KOPT-K1 (cell line): ENCODE results near the gene ALDH1L1.

Experiments
- H3K27ac ChIP-seq: fragments of 200-600 bp; sonication (generic); 2 replicates; pipeline ENCODE4 v1.5.1; 2016; ENCODE audit warnings: antibody characterized with exemption, mild to moderate bottlenecking, low read depth, low read length; ENCODE audit not compliant: poor library complexity, severe bottlenecking
- H3K36me3 ChIP-seq: fragments of 200-600 bp; sonication (generic); 2 replicates; pipeline ENCODE4 v1.5.1; 2017; ENCODE audit warnings: antibody characterized with exemption, mild to moderate bottlenecking, low read length, moderate library complexity; ENCODE audit not compliant: insufficient read depth
- H3K9me3 ChIP-seq: fragments of 200-600 bp; sonication (generic); 2 replicates; pipeline ENCODE4 v1.5.1; 2017; ENCODE audit warnings: antibody characterized with exemption, low read length, mild to moderate bottlenecking; ENCODE audit not compliant: insufficient read depth, poor library complexity, severe bottlenecking

The ALDH1L1 gene

GRCh38 chr3:126152901-126153694 lies 27.3 kb downstream of the ALDH1L1 start:
- Histone ChIP-seq H3K36me3 (no peaks in the 10 kb centered on the region), H3K9me3 (no peaks in the 10 kb centered on the region), H3K27ac (no peak overlapping the region)

GRCh38 chr3:126152458-126152857 lies 27.9 kb downstream of the ALDH1L1 start:
- Histone ChIP-seq H3K9me3 (no peaks in the 10 kb centered on the region), H3K36me3 (no peaks in the 10 kb centered on the region), H3K27ac (no peak overlapping the region)

GRCh38 chr3:126151562-126152302 lies 28.7 kb downstream of the ALDH1L1 start:
- Histone ChIP-seq H3K9me3 (no peaks in the 10 kb centered on the region), H3K27ac (no peak overlapping the region), H3K36me3 (no peaks in the 10 kb centered on the region)

GRCh38 chr3:126149960-126150515 lies 30.3 kb downstream of the ALDH1L1 start:
- no peak overlapping the region for H3K27ac ChIP-seq
- no peaks in the 10 kb centered on the region for H3K36me3 ChIP-seq
- no peaks in the 10 kb centered on the region for H3K9me3 ChIP-seq

GRCh38 chr3:126149256-126149902 lies 31.0 kb downstream of the ALDH1L1 start:
- Histone ChIP-seq H3K27ac (no peak overlapping the region), H3K36me3 (no peaks in the 10 kb centered on the region), H3K9me3 (no peaks in the 10 kb centered on the region)

- H3K27ac ChIP-seq: no peak overlapping the region
- no peaks in the 10 kb centered on the region for H3K9me3 ChIP-seq
- H3K36me3 ChIP-seq: no peaks in the 10 kb centered on the region
These were observed 32.3 kb downstream of the ALDH1L1 start for GRCh38 chr3:126147932-126148683.

- H3K9me3 ChIP-seq: no peaks in the 10 kb centered on the region
- no peaks in the 10 kb centered on the region for H3K36me3 ChIP-seq
These were observed 33.0 kb downstream of the ALDH1L1 start for GRCh38 chr3:126147147-126147931.

GRCh38 chr3:126146525-126147146 lies 33.8 kb downstream of the ALDH1L1 start:
- Histone ChIP-seq H3K27ac (no peak overlapping the region), H3K9me3 (no peaks in the 10 kb centered on the region), H3K36me3 (no peaks in the 10 kb centered on the region)

More at GRCh38 chr3:126147147-126147931, 33.0 kb downstream of the ALDH1L1 start:
- no peak overlapping the region for H3K27ac ChIP-seq

GRCh38 chr3:126146034-126146433 lies 34.4 kb downstream of the ALDH1L1 start:
- H3K9me3 ChIP-seq: no peaks in the 10 kb centered on the region
- no peak overlapping the region for H3K27ac ChIP-seq
- H3K36me3 ChIP-seq: no peaks in the 10 kb centered on the region

- H3K9me3 ChIP-seq: no peaks in the 10 kb centered on the region
- H3K36me3 ChIP-seq: no peaks in the 10 kb centered on the region
- no peak overlapping the region for H3K27ac ChIP-seq
These were observed 37.7 kb downstream of the ALDH1L1 start for GRCh38 chr3:126142652-126143051.

- no peaks in the 10 kb centered on the region for H3K9me3 ChIP-seq
- H3K36me3 ChIP-seq: no peaks in the 10 kb centered on the region
- no peak overlapping the region for H3K27ac ChIP-seq
These were observed 42.8 kb downstream of the ALDH1L1 start for GRCh38 chr3:126137490-126138130.

GRCh38 chr3:126136428-126137220 lies 43.8 kb downstream of the ALDH1L1 start:
- Histone ChIP-seq H3K27ac (no peak overlapping the region), H3K9me3 (no peaks in the 10 kb centered on the region), H3K36me3 (no peaks in the 10 kb centered on the region)
